ENCODE data around the gene PALLD.

DNA sequence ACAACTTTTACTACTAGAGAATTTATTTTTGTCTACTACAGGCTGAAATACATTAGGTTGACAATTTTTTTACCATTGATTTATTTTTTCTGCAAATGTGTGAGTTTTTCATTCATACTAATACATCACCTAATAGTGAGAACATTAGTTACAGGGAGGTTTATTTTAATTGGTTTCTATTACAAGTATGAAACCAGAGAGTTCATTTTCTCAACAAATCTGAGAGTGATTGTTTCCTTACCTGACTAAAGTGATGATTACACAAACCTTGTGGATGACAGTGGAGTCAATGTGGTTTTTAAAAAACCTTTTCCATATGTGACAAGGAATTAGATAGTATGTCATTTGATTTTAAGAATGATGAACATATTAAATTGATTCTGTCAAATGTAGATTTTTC lies 227.4 kb downstream of the PALLD start:
- TF ChIP-seq, protein P1, sequence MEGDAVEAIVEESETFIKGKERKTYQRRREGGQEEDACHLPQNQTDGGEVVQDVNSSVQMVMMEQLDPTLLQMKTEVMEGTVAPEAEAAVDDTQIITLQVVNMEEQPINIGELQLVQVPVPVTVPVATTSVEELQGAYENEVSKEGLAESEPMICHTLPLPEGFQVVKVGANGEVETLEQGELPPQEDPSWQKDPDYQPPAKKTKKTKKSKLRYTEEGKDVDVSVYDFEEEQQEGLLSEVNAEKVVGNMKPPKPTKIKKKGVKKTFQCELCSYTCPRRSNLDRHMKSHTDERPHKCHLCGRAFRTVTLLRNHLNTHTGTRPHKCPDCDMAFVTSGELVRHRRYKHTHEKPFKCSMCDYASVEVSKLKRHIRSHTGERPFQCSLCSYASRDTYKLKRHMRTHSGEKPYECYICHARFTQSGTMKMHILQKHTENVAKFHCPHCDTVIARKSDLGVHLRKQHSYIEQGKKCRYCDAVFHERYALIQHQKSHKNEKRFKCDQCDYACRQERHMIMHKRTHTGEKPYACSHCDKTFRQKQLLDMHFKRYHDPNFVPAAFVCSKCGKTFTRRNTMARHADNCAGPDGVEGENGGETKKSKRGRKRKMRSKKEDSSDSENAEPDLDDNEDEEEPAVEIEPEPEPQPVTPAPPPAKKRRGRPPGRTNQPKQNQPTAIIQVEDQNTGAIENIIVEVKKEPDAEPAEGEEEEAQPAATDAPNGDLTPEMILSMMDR (IDR thresholded peaks at IDR 0.05; ENCODE audit: poor library complexity, severe bottlenecking), result no peak
- no peak for TF ChIP-seq SMC3 (conservative IDR thresholded peaks at IDR 0.05; ENCODE audit: poor library complexity)
- no peak for TF ChIP-seq POLR2AphosphoS5 (IDR thresholded peaks at IDR 0.05)
- no peak for TF ChIP-seq TAF1 (IDR thresholded peaks at IDR 0.05; ENCODE audit: low read depth)
- no peak for TF ChIP-seq RAD21 (conservative IDR thresholded peaks at IDR 0.05)
- TF ChIP-seq EZH2 (IDR thresholded peaks at IDR 0.05; ENCODE audit: borderline replicate concordance, insufficient read depth, low read length, poor library complexity, severe bottlenecking), result no peak
